Muscle of arm (tissue), 12 donors: ENCODE results near the gene MKX. TPM values are rescaled to one million over a fixed set of nuclear protein-coding genes. Genes with fewer than 3 reads are reported as not detected.
"Not testable (repeated sequence)": the region's sequence is repeated elsewhere in the genome, so short reads cannot be mapped to it uniquely, and the experiment has no call there.

Source experiments
- DNase-seq: peaks from one replicate; pipeline ENCODE4 v3.0.0-alpha.2; 2013
- polyA plus RNA-seq, 12 donors: library from polyadenylated mRNA; unstranded; fragments of 120-200 nt; gene quantifications; one replicate each; pipeline ENCODE4 v1.2.1, GENCODE V29; 2013; ENCODE audit not compliant: insufficient read length in 12 of 12

Gene MKX
- polyA plus RNA-seq, 12 donors, result 2.8 to 11.3 (median 4.4) TPM; not detected in 2

DNA sequence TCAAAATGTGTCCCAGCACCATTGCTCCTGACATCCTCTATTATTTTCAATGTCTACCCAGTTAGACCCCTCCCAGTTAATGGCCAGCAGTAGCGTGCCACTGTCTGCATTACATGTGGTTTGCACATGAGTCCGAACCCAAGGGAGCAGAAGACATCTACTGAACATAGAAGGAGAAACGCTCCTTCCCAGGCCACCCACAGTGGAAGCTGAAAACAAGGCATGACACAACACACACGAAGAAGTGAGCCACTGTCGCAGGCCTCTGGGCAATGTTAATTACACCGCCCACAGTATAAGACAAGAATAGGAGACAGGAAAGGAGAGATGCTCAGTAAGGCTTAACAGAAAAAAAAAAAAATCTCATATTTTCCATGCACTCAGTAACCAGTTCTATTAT lies 50.5 kb downstream of the MKX start:
- no peak for DNase-seq

DNA sequence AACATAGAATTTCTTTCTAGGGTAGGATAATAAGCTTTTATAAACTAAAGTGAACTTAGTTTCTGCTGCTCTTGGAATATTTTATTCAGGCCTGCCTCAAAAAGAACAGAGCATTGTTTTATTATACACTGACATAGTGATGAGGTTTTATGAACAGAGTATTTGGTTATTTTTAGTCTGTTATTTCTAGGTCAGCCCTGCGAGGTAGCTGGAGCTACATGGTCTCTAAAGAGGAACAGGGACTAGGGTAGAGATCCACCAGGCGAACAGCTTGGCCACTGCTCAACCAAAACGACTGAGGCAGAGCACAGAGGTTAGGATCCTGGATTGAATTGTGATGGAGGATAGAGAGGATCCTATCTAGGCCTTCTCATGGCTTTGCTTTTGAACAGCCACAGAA lies 53.0 kb downstream of the MKX start:
- no peak for DNase-seq

DNA sequence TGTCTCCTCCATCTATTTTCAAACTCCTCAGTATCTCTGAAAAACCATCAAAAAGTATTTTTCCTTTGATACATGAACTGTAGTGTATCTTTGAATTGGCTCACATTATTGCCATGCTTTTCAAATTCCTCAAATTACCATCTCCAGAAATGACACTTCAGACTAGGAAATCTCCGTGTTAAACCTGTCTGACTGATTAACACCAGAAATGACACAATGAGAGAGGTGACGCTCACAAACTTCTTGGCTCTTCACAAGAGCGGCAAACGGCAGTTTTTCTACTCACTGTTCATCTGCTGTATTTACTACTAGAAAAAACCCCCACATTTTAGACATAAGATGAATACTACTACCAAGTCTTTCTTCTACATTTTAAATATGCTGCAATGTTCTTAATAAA lies 56.6 kb downstream of the MKX start:
- DNase-seq, result no peak

DNA sequence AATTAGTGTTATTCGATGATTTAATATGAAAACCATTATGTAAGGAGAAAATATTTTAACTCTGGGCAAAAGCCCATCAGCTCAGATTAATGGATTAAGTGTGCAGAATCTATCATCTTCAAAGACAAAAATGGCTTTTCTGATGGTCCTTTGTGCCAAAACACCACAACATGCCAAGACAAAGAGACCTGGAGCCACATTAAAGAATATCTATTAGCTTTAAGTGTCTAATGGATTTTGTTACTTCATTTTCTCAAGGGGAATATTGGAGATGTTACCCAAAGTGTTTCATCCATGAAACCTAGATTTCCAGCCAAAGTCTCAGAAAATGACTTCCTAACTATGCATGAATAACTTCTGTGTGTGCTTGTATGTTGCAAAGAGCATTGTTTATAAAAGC lies 57.3 kb downstream of the MKX start:
- no peak for DNase-seq

DNA sequence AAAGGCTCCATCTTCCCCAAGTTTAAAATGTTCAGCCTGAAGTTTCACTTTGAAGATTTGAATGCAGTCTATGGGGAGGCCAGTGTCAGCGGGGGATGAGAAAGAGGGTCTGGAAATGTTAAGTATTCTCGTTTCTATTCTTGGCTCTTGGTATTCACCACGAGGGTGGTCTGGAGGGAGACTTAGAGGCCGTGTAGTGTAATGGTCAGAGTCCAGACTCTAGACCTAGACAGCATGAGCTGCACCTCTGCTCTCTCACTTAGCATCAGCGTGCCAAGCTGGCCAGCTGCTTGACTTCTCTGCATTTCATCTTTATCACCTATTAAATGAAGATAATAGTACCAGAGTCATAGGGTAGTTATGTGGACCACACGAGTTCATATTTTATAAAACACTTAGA lies 57.9 kb downstream of the MKX start:
- peak; percentile 49 for DNase-seq

DNA sequence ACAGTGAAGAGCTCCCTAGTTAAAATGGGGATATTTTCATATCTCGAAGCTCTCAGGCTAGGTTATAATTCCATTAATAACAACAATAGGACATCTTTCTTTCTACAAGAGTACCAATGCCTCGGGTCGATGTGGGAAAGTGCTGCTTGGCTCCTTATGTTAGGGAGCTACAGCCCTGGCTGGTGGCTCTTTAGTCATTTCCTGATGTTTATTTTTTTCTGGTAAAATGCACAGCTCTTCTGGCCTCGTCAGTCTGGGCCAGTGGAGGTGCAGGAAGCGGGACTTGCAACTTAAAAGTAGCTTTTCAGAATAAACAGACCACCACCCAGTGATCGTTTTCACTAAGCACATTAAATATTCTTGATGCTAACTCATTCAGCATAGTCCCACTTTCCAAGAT lies 58.3 kb downstream of the MKX start:
- DNase-seq, result no peak

DNA sequence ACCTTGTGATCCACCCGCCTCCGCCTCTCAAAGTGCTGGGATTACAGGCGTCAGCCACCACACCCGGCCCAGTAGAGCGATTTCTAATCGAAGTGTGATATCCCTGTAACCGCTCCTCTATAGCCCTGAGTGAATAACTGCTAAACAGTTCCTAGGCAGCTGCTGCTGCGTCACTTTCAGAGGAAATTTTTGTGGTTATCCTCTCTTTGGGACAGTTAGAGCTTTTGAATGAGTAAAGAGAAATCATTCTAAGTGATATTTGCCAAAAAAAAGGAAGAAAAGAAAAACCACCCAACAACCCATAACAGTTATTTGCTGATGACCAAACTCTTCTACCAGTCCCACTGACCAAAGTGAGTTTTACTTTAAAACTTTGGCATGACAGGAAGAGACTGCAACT lies 59.9 kb downstream of the MKX start:
- no peak for DNase-seq

DNA sequence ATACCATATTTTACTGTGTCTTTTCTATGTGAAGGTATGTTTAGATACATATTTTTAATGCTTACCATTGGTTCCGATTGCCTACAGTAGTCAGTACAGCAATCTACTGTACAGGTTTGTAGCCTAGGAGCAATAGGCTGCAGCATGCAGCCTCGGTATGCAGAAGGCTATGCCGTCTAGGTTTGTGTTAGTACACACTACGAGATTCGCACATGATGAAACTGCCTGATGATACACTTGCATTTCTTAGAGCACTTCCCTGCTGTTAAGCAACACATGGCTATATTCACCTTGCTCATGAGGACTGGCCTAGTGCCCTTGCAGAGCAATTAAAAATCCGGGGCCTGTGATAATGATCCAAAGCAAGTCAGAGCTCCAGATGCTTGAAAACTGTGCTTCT lies 62.4 kb downstream of the MKX start:
- no peak for DNase-seq

DNA sequence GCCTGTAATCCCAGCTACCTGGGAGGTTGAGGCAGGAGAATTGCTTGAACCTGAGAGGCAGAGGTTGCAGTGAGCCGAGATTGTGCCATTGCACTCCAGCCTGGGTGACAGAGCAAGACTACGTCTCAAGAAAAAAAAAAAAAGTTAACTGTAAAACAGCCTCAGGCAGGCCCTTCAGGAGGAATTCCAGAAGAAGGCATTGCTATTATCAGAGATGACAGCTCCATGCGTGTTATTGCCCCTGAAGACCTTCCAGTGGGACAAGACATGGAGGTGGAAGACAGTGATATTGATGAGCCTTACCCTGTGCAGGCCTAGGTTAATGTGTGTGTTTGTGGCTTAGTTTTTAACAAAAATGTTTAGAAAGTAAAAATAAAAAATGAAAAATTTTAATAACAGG lies 63.8 kb downstream of the MKX start:
- DNase-seq, result not testable (repeated sequence)

DNA sequence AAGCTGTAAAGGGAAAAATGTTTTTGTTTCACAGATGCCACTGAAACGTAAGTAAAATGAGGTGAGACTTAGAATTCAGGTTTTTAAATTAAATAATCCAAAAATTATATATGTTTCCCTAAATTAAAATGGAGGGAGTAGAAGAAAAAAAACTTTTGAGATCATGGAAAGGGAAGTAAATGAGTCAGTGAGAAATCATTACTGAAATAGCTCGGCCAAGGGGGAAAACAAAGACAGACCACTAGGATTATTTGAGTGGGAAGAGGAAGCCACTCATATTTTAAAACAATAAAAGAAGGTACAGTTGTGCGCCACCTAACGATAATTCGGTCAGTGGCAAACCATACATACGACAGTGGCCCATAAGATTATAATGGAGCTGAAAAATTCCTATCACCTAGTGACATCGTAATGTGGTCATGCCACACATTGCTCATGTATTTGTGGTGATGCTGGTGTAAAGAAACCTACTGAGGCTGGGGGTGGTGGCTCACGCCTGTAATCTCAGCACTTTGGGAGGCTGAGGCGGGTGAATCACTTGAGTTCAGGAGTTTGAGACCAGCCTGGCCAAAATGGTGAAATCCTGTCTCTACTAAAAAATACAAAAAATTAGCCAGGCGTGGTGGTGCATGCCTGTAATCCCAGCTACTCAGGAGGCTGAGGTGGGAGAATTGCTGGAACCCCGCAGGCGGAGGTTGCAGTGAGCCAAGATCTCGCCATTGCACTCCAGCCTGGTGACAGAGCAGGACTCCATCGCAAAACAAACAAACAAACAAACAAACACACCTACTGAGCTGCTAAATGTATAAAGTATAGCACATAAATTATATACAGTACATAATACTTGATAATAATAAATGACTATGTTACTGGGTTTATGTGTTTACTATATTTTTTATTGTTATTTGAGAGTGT lies 64.7 kb downstream of the MKX start:
- no peak for DNase-seq

DNA sequence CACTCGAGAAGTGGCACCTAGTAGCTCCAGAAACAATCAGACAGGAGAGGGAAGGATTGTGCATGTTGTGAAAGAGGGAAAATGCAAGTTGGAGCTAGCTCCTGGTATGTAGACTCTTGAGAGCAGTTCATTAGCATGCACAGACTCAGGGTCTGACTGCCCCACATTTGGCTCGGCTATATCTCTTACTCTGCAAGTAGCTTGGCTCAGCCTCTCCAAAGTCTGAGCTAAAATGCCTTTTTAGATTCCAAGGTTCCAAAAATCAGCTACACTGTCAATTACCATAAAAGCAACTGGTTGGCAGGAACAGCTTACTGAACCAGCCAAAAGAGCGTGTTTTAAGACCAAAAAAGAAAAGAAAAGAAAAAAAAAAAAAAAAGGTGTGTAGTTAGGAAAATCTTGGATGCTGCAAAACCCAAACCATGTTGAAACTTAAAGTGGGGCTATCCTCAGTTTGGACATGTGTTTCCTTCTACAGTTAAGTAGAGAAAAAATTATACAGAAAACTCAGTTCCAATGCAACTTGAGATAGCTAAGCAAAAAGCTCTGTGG lies 65.5 kb downstream of the MKX start:
- peak; percentile 53 for DNase-seq

DNA sequence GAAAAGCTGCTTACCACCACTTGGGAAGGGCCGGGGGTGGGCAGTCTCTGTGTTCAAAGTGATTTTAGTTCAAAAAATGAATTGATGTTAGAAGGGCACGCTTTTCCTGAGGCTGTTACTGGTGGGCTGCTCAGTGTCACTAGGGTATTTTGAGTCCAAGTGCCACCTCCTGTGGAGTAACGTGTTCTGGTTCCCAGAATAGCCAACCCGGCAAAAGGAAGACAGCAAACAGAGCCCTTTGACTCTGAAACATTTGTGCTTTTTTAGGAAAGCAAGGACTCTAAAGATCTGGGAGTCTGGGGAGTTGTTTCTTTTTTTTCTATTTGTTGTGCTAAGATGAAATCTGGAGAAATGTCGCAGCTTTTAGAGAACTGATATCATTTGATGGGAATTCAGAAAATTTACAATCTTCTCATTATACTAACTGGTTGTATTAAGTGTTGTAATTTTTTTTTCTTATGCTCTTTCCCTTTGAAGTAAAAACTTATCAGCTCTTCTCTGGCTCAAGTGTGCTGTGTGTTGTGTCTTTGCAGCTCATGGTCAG lies 66.2 kb downstream of the MKX start:
- DNase-seq, result no peak

DNA sequence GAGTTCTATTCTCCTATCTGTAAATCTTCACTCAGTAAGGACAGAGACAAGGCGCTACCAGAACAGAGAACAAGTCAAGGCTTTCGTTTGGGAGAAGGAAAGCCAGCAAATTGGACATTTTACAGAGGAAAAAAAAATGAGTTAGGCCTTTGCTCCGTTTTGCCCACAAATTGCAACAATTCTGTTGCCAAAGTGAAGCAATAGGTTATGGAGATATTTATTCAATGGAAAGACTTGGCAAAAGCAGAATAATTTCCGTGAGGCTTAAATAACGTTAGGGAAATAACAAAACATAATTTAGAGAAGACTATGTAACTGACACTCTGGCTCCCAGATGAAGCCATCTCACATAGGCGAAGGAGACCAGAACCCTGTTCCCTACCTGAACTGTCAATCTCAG lies 67.5 kb downstream of the MKX start:
- no peak for DNase-seq

DNA sequence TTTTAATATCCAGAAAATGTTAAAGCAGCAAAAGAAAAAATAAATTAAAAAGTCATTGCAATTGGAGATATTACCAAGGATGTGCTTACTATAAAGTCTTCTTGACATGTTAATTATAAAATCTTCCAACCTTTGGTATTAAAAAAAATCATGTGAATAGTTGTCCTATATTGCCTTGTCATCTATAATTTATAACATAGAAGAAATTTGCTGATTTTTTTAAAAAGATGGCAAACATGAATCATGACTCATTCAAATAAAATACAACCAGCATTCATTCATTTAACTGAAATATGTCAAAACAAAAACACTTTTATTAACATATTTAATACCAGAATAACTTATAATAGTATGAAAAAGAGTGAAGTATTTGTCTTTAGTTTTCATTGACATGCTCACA lies 72.6 kb downstream of the MKX start:
- DNase-seq, result no peak

DNA sequence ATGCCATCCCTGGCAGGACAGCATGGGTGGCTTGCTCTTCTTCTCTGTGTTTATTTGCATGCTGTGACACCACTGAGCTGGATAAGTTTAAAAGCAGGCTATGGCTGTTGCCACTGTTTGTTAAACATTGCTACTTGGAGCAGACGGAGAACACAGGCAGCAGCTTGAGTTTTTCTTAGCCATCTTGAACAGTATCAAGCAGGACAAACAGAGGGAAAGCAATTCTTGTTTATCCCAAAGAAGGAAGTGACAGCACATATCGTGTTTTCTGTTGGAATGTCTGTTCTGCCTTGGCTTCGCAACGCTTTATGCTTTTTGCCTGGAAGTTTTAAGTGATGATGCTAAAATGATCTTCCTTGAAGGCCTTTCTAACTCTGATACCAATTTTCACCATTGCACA lies 73.8 kb downstream of the MKX start:
- no peak for DNase-seq

DNA sequence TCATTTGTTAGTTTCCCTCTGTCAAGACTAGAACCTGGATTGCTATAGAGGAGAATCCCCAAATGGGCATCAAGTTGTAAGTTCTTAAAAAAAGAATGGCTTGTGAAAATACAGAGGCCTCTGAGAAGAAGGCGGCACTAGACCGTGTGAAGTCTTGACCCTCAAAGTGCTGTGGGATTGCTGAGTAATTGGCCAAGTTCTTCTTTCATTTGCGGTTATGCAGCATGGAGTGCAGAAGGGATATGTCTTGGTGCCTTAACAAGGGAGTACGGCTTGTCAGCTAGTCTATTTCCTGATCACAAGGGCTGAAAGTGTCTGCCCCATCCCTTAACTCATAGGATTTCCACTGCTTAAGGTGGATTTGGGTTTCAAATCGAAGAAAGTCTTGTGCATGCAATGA lies 81.2 kb downstream of the MKX start:
- DNase-seq, result no peak

DNA sequence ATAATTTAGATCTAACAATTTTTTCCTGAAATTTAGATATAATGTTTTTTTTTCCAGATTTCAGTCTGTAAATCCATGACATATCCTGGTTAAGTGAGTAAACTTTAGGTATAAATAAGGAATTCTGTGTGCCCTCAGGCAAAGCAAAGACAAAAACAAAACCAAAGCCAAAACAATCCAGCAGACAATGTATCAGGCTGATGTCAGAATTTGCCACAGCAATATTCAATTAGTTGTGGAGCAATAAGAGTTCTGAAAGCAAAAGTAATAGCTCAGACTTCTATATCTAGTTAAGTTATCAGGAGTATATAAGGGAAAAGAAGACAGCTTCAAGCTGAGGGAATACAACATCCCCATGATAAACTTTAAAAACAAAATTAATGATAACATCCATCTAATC lies 82.0 kb downstream of the MKX start:
- DNase-seq, result no peak

DNA sequence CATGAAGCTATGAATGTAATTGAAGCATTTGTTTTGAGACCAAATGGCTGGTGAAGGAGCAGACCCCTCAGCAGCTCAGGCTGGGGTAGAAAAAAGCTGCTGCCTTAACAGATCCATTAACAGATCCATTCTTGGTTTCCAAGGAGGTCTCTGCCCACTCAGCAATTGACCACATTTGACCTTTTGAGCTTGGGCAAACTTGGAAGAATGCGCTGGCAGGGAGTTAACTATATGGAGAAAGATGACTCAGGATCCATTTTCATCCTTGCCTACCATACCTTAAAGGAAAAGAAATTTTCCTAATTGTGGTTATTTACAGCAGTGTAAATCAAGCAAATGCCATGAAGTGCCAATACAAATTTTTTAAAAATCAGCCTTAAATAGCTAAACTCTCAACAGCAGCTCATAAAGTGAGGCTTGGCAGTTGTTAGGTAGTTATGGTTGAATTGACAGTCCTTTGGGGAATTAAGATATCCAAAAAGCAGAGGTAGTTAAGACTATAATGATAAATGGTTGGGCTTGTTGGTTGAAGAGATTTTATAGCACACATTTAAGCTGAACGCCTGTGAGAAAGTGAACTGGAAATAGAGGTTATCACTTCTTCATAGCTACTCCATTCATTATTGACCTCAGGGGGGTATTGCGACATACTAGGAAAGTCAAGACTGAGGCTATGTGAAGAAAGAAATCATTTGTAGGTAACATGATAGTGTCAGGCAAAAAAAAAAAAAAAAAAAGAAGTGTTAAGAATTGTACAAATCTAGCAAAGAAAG lies 83.9 kb downstream of the MKX start:
- DNase-seq, result no peak

DNA sequence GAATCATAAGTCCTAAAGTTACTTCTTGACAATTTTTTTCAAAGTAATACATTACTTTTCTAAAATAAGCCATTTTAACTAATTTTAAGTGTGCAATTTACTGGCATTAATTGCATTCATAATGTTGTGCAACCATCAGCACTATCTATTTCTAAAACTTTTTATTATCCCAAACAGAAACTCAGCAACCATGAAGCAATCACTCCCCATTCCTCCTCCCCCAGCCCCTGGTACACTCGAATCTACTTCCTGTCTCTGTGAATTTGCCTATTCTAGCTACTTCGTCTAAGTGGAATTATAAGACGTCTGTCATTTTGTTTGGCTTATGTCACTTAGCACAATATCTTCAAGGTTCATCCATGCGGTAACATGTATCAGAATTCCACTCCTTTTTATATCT lies 84.9 kb downstream of the MKX start:
- no peak for DNase-seq

DNA sequence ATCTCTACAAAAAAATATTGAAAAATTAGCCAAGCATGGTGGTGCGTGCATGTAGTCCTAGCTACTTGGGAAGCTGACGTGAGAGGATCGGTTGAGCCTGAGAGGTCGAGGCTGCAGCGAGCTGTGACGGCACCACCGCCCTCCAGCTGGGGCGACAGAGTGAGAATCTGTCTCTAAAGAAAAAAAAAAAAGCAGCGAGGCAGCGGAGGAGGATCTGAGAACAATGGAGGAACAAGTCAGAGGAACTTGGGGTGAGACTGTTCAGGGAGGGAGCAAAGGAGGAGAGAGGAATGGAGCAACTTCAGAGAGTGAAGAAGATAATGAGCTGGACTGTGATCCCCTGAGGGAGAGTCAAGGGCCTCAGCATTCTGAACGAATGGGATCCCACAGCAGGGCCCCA lies 85.4 kb downstream of the MKX start:
- DNase-seq, result no peak

DNA sequence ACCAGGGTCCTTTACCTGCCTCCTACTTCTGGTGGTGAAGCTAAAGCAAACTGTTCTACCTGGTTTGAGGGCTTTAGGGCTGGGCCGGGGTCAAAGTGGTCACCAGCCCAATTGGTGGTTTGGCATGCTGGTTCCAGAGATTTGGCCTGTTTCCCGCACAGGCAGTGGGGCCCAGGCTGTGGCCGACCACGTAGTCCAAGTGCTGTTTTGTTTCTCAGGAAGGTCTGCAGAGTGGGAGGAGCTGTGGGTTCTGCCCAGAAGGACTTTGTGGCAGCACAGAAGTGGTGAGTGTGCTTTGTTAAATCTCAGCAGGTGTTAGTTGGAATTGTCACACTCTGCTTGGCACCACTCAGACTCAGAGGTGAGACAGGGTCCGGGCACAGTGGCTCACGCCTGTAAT lies 85.8 kb downstream of the MKX start:
- no peak for DNase-seq

DNA sequence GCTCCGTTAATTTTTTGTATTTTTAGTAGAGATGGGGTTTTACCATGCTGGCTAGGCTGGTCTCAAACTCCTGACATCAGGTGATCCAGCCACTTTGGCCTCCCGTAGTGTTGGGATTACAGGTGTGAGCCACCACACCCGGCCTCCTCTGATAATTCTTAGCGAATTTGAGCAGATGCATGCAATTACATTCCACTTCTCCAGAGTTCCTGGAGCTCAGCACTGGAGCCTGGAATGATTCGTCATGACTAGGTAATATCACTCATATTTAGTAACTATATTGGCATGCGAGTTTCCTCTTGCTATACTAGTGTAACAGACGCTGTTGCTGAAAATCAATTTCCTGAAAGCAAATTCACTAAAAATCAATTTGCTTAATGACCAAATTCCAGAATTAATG lies 86.8 kb downstream of the MKX start:
- no peak for DNase-seq

DNA sequence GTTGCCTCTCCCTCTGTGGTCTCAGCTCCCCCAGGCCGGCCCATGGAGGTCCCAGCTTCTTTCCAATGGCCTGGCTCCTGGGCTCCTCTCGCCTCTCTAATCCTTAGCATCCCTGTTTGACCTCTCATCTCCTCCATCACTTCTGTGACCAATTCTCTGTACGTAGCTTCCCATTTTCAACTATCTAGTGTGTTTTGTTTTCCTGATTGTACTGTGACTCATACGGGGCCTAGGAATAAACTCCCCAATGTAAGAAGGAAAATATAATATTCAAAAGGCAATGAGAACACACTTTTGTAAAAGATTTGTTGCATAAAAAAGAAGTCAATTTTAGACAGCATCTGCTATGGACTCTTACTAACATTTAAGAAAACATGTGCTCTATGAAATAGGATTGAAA lies 90.3 kb downstream of the MKX start:
- no peak for DNase-seq
